GM18508 (cell line): ENCODE results near the gene MLLT1.

ENCODE experiments used
- ATAC-seq: cut with Tn5 transposase; IDR thresholded peaks from one replicate; pipeline ENCODE4 v1.9.1; 2021; ENCODE audit warnings: moderate number of reproducible peaks; ENCODE audit not compliant: insufficient read depth, unreplicated experiment

Gene MLLT1

DNA sequence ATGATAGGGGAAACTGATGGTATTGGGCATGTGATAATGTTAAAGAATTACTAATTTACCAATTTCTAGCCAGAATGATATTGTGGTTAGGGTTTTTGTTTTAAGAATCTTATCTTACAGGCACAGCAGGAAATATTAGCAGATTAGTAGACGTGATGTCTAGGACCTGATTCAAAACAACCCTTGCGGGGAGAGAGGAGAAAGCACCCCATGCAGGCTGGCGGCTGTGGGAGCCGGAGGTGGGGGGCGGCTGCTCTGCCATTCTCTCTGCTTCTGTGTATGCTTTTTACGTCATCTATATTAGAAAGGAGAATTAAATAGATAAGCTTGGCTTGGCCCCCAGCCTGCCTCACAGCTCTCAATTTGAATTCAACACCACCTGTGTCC lies 41.5 kb downstream of the MLLT1 start:
- no peak for ATAC-seq

DNA sequence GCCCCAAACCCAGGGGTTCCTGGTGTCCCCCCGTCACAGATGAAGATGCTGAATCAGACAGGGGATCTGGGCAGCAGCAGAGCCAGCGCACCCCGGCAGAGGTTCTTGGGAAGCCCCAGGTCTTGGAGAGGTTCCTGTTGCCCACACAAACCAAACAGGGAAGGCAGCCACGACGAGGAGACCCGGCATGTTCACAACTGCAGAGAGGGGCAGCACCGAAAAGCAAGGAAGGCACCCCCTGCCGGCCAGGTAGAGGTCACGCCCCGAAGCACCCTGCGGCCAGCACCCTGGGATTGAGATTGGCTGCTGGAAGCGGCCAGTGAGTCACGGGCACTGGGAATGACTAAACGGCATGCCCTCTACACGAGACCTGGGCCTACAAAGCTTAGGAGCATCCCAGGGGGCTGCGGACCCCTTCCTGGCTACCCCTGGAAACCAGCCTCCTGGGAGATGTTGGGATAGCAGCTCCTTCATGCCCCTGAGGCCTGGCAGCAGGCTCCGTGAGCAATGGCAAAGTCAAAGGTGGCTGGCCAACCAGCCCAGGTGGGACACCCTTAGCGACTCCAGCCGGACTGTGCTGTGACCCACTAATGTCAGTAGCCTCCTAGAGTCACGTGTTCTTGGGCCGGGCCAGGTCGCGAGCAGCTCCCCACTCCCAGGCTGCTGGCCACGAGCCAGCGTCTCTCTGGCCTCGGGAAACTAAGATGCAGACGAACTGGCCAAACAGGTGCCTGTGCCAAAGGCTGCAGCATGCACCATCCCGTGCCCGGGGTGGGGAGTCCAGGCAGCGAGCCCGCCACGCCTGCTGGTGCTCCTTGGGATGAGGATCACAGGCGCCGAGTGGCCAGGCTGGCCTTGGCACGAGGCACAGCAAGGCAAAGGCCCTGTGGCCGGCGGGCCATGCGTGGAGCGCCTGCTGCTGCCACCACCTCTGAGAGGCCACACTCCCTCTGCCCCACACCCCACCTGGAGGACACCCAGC lies 43.2 kb downstream of the MLLT1 start:
- ATAC-seq, result no peak

DNA sequence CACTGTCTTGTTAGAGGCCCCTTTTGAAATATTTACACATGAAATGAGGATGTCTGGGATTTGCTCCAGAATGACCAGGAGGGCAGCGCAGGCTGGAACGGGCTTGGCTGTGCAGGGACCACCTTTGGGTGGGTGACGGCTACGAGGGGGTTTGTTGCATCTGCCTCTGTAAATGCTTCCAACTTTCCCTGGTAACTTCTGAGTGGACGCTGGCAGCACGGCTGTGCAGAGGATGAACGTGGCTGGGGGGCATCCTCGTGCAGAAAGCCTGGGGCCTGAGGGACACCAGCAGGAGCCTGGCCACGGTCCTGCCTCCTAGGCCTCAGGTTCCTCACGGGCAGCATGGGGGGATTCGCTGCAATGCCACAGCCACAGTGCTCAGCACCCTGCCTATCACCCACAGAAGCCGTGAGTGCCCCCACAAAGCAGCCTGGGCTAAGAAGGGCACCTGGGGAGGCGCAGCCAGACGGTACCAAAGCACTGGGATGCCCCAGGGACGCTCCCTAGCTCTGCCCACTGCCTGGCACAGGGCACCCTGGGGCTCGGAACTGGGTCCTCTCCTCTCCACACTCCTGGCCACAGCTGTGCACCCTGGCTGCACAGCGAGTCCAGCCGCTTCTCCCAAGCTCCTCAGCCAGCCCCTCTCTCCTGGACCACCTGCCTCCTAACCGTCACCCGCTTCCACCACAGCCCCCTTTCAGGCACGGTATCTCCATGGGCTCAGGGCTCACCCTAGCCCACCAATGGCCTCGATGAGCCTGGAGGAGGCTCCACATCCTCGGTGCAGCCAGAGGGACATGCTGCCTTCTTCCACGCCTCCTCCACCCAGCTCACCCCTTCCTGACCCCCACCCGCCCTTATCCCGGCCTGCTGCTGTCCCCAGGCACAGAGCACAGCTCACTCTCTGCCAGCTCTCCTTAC lies 44.5 kb downstream of the MLLT1 start:
- no peak for ATAC-seq

DNA sequence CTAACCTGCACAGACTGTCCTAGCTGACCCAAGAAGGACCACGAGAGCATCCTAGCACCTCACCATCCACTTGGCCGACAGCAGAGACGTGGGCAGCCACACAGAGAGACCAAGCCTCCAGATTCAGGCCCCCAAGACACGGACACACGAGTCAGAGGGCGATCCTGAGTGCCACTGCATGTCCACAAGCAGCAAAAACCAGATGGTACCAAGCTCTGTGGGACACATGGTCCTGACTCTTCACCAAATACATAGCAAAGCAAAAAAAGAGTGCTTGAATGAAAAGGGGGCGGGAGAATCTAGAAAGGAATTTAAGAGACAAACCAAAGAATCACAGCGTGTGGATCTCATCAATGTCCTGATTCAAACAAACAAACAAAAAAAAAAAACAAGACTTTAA lies 45.2 kb downstream of the MLLT1 start:
- ATAC-seq, result no peak

DNA sequence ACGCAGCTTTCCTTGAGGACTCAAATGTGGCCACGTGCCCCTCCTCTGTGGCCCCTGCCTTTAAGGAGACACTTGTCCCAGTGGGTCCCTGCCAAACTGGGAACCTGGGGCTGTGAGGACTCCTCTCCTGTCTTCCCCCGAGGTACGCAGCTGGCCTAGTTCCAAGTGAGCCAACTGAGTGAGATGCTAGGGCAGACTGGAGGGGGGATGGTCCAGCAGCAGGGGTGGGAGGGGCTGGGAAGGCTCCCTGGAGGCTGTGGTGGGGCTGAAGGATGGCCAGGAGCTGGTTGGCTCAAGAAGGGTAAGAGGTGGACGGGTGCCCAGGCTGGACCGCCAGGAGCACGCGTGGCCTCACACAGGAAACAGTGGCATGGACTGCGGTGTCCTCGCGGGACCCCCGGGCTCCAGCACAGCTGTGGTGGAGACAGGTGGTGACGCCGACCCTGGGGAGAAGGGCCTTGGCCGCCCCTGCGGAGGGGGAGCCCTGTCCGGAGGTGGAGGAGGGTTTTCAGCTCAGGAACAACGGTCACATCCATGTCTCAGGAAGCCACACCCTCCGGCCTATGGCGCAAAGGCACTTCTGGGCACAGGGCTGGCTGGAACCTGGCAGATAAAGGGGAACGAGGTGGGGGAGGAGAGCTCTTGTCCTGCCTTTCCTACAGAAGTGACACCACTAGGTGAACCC lies 45.8 kb downstream of the MLLT1 start:
- ATAC-seq, result no peak

DNA sequence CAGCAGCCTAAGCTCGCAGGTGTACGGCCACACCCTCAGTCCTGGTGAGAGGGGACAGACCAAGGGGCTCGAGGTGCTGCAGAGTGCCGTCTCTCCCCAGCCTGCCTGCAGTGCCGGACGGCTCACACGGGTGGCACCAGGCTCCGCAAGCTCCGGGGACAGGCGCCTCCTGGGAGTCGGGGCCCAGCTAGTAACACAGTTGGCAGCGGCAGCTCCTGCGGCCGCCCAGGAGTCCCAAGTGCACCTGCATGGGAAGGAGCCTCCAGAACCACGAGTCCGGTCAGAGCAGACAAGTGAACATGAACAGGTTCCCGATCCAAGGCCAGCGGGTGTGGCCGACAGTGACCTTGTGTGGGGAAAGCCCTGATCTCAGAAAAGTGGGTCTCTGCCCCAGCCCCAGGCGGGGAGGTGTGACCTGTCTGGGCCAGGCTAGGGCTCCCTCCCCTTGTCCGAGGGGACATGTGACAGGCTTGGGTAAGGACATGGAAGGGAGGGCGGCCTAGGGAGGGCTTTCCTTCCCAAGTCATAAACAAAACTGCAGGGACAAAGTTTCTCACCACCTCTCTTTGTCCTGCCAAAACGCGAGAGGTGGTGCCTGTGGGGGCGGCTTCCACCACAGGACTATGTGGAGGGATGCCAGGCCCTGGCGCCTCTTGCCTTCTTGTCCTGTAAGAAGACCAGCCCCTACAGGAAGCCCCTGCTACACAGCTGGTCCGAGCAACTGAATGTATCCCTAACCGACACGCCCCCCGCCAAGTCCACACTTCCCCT lies 46.5 kb downstream of the MLLT1 start:
- no peak for ATAC-seq

DNA sequence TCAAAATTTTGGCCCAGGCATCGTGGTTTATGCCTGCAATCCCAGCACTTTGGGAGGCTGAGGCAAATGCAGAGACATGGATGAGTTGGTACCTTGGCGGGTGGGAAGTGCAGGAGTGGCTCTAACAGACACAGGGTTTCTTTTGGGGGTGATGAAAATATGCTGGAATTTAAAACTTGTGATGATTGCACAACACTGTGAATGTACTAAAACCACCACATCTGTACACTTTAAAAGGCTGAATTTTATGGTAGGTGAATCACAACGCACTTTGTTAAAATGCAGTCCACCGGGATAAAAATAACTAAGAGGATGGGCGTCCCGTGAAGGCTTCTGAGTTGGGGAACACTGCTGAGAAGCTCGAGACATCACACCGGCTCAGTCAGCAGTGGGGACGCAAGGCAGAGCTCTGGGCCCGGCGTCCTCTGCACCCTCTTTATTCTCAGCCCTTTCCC lies 47.1 kb downstream of the MLLT1 start:
- no peak for ATAC-seq

DNA sequence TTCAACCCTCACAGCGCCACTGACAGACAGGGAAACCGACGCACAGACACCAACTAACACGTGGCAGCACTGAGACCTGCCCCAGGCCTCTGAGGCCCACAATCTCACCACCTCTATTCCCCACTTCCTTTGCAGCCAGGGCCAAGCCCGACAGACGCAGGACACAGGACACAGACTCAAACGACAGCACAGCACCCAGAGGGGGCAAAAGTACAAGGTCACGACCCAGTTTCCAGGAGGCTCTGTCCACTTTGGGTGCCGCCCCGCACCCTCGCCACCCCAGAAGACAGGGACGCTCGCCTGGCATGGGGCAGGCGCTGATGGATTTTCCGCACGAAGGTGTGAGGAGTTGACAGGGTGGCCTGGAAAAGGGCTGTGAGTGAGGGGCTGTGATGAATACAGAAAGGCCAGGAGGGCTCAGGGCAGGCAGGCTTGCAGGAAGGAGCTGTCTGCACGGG lies 48.8 kb downstream of the MLLT1 start:
- no peak for ATAC-seq

DNA sequence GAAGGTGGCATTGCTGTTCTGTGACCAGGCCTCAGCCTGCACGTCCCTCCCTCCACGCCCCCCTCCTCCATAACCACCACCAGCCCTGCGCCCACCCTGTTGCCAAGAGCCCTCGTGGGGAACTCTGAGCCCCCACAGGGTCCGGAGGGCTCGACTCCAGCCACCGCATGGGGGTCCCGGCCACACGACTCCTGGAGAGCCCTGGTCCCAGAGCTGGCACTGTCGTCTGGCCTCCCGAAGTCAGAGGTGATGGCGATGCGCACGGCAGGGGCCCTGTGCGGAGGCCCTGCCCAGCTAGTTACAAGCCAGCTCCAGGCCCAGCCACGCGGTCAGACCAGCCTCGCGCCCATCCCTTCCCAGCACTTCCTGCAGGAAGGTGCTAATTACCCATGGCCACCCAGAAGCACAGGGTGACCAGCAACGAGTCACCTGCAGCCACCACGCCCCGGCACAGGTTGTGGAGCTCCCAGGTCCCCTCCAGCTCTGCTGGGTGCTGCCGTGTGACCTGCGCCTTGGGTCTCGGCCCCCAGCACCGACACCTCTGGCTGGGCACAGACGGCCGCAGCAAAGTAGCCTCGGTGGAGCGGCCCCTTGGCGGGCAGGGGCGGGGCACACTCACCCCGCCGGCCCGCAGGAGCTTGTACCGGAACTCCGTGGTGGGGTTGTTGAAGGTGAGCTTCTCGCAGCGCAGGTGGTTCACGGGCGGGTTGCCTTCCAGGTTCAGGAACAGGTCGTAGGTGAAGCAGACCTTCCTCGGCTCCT lies 49.6 kb downstream of the MLLT1 start:
- ATAC-seq, result no peak

DNA sequence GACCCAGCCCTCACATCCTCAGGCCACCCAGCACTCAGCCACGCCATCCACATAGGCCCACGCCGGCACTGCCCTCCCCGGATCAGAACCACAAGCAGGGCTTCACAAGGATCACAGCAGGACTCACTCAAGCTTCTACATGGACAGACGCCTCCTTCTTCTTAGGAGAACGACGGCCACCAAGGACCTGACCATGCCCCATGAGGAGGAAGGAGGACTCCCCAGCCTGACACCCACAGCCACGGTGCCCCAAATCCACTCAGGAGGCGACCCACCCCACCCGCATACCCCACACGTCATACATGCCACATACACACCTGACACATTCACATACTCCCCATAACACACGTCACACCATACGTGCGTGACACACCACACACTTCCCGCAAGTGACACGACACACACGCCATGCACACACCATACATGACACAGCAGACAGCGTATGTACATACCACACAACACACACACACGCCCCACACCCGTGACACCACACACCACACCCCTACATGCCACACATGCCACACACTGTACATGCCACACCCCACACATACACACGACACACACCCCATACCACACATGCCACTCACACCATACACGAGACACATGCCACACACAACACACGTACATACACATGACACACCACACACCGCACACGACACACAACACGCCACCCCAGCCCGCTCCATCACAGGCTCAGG lies 50.4 kb downstream of the MLLT1 start:
- no peak for ATAC-seq

DNA sequence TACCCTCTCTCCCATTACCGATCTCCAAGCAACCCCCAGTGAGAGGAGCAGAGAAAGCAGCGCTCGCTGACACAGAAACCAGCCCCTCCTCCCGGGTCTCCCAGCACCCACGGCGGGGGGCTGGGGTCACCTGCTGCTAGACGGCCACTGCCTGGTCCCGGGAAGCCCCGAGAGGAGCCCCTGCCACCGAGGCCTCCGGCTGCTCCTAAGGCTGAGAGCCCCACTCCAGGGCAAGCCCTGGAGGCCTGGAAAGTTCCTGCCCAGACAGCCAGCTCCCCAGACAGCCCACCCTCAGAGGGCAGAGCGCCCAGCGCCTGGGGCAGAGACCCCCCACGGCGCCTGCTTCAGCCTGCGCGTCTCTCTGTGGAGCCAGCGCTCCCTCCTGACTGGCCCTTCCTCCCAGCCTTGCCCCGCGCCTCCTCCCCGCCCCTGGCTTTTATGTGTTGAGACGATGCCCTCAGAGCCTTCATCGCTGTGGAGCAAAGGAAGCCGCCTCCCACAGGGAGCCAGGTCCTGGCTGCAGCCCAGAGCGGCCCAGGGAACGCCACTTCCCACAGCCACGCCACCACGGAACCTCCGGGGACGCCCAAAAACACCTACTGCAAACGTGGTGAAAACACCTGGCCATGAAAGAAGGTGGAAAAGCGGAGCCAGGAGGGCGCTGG lies 51.1 kb downstream of the MLLT1 start:
- ATAC-seq, result no peak

DNA sequence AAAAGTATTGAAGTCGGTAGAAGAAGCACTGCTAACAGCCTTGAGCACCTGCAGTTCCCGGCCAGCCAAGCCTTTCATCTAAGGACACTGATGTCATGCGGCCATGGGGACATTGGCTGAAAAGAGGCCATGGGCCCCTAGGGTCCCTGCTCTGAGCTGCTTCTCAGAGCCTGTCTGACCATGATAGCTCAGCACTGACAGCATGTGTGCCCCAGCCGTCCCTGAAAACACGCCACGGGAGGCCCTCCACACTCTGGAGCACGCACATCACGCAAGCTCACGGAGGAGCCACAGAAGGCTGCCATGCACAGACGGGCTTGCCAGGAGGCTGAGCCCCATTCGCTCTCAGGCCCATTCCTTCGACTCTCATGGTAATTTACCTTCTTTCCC lies 51.8 kb downstream of the MLLT1 start:
- ATAC-seq, result no peak

DNA sequence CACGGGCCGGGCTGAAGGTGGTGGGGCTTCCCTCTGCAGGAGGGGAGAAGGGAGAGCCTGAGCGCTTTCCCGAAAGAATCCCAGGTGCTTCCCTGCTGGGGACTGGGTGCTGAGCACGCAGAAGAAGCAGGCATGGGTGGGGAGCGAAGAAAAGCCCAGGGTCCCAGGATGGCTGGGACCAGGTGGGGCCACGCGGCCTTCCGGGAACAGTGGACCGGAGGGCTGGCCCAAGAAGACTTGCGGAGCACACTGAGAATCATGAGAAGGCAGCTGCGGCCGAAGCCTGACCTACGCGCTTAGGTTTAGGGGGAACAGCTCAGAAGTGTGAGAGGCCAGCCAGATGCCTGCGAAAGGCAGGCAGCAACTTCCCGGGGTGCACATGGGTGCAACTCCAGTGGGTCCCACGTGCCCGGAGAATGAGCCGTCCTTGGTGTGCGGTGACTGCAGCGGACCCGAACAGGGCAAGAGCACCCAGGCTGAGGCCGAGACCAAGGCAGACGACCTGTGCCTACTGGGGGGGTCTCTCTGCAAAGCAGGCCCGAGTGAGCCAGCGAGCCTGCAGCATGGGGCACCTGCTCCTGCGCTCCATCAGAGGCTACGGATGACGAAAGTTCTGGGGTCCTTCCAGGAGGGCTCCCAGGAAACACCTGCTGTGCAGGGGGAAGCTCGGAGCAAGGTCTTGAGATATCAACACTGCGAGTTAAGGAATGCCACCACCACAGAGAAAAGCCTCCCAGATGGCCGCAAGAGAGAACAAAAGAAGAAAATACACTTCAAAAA lies 52.4 kb downstream of the MLLT1 start:
- ATAC-seq, result no peak

DNA sequence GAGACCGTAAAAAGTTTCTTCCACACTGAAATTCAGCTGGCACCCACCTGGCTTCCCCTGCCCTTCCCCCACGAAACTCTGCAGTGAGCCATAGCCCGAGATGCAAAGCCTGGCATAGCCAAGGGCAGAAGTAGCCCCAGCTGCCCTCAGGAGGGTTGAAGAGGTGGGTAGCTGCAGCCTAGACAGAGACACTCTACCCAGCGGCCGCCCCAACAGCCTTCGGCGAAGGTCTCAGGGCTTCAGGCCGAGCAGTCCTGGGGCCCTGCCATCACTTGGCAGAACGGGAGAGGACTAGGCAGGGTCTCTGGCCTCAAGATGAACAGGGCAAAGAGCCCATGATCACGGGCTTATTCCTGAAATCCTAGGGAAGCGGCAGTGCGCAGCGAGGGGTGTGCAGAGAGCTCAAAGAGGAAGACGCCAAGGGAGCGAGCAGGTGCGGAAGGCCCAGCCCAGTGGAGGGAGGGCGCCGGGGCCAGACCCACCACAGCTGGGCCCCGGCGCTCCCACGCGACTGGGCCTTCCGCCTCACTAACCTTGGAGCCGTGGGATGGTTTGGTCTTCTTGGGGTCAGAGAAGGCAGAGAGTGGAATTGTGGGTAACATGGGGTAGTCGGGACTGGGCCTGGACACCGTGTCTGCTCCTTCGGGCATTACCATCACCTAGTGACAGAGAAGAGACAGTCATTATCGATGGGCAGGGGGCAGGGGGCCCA lies 53.2 kb downstream of the MLLT1 start:
- no peak for ATAC-seq

DNA sequence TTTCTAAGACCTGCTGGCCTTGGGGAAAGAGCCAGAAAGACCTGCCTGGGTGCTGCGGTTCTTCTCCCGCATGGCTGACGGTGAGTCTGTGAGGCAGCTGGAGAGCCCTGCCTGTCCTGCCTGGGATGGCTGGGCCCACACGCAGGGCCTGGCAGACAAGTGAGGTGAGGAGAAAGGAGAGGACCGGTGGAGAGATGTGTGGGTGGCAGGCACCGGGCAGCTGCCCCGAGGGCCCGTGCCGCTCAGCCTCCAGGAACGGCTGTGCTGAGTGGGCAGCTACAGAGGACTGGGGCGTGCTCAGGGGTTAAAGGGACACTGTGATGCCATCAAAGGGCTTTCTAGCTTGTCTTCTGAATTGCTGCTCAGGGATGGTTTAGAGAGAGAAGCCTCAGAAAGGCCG lies 53.8 kb downstream of the MLLT1 start:
- no peak for ATAC-seq

DNA sequence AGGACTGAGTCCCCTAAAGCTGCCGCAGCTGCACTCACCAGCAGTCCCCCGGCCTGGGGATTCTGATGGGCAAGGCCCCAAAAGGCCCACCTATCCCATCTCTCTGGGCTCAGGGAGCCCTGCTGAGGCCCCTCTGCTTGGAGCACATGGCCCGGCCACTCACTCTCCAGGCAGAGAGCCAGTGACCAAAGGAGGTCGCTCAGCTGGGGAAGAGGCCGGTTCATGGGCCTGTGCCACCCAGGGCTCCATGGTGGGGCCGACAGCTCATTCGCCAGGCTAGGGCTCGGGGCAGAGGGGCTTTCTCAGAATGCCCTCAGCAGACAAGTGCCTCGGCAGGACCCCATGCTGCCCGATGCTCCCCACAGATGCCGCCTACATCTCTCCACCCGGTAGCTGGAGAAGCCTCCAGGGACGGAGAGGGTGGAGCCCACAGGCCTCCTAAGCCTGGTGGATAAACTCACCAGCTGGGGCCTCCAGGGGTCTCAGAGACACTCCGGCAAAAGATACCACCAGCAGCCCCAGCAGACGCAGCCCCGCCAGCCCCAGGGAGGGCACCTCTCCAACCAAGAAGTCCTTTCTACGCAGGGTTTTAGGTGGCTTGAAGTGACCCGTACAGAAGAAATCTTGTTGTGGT lies 54.4 kb downstream of the MLLT1 start:
- no peak for ATAC-seq
